Suprapubic skin (tissue), 4 donors: Measurements from ENCODE around the gene FITM1. TPM values are rescaled to one million over a fixed set of nuclear protein-coding genes. Genes with fewer than 3 reads are reported as not detected.

Experiments
- DNase-seq, 2 donors: peaks; one replicate each; pipeline ENCODE4 v3.0.0-alpha.2; 2019; ENCODE audit warnings: low spot score in 2 of 2
- H3K27ac ChIP-seq: fragments of 200-600 bp; sonication (generic); one replicate; pipeline ENCODE4 v1.5.1; 2019
- H3K27me3 ChIP-seq: fragments of 200-600 bp; sonication (generic); one replicate; pipeline ENCODE4 v1.5.1; 2019
- H3K36me3 ChIP-seq: fragments of 200-600 bp; sonication (generic); one replicate; pipeline ENCODE4 v1.5.1; 2019
- H3K4me1 ChIP-seq: fragments of 200-600 bp; sonication (generic); one replicate; pipeline ENCODE4 v1.5.1; 2019
- H3K4me3 ChIP-seq: fragments of 200-600 bp; sonication (generic); one replicate; pipeline ENCODE4 v1.5.1; 2019; ENCODE audit warnings: mild to moderate bottlenecking
- H3K9me3 ChIP-seq: fragments of 200-600 bp; sonication (generic); one replicate; pipeline ENCODE4 v1.5.1; 2019
- EP300 ChIP-seq: sonication (generic); formaldehyde crosslinking; IDR thresholded peaks from one replicate; pipeline ENCODE4 v1.6.1; 2017; ENCODE audit warnings: antibody characterized with exemption
- POLR2A ChIP-seq, 2 donors: fragments of 450-650 bp; IDR thresholded peaks; one replicate each; pipeline ENCODE4 v1.6.1; 2017; ENCODE audit warnings: antibody characterized with exemption in 2 of 2, mild to moderate bottlenecking in 2 of 2, moderate library complexity in 2 of 2
- POLR2AphosphoS5 ChIP-seq, 3 donors: sonication (generic); formaldehyde crosslinking; IDR thresholded peaks; one replicate each; pipeline ENCODE4 v1.6.1; 2017; ENCODE audit warnings: antibody characterized with exemption in 3 of 3
- WGBS: methylation state at CpG from one replicate; pipeline ENCODE4 v1.1.5; 2018; 5-methylcytosine and 5-hydroxymethylcytosine counted together
- total RNA-seq, 4 donors: library from RNA; depleted of rRNA; stranded (reverse); fragments of >200 nt; gene quantifications; one replicate each; pipeline ENCODE4 v1.1.0, GENCODE V29; 2016
- TF ChIP-seq, protein P1 (sequence below), 2 donors: fragments of 200-600 bp in 1 of 2; fragments of 450-650 bp in 1 of 2; sonication (generic) in 1 of 2; IDR thresholded peaks; one replicate each; pipeline ENCODE4 v1.5.1; 2016 to 2019; ENCODE audit warnings: antibody characterized with exemption in 2 of 2, mild to moderate bottlenecking in 1 of 2, moderate library complexity in 1 of 2

Gene FITM1
- total RNA-seq, 4 donors from 2014 or later, result 1.7 to 3.4 (median 2.3) TPM; not detected in 1

DNA sequence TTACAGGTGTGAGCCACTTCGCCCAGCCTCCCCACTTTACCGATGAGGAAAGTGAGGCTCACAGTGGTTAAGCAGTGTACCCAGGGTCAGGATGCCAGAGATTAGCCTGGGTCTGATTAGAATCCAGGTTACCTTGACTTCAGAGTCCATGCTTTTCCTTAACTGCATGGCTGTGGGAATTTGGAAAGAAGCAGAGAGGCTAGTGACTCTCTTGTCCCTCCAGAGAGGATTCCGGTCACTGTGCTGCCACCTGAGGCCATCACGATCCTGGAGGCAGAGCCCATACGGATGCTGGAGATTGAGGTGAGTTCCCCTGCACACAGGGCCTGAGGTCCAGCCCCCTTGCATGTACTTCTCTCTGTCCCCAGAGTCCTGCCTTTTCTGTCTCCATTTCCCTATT, 46.1 kb downstream of the FITM1 start:
- peaks cover 6% of the 10 kb centered on the region for H3K4me1 ChIP-seq
- peak in 1 of 2 donors; percentile 46 for DNase-seq
- no peaks in the 10 kb centered on the region for H3K9me3 ChIP-seq
- H3K36me3 ChIP-seq, result peaks cover 51% of the 10 kb centered on the region
- no peak overlapping the region for H3K4me3 ChIP-seq
- H3K27ac ChIP-seq, result no peak overlapping the region
- H3K27me3 ChIP-seq, result no peaks in the 10 kb centered on the region
- 100% methylated on average over 3 of the region's 5 CpGs for WGBS
- TF ChIP-seq POLR2AphosphoS5 (IDR thresholded peaks at IDR 0.05) (no peak), EP300 (no peak), POLR2A (IDR thresholded peaks at IDR 0.05) (no peak)
- TF ChIP-seq, protein P1, sequence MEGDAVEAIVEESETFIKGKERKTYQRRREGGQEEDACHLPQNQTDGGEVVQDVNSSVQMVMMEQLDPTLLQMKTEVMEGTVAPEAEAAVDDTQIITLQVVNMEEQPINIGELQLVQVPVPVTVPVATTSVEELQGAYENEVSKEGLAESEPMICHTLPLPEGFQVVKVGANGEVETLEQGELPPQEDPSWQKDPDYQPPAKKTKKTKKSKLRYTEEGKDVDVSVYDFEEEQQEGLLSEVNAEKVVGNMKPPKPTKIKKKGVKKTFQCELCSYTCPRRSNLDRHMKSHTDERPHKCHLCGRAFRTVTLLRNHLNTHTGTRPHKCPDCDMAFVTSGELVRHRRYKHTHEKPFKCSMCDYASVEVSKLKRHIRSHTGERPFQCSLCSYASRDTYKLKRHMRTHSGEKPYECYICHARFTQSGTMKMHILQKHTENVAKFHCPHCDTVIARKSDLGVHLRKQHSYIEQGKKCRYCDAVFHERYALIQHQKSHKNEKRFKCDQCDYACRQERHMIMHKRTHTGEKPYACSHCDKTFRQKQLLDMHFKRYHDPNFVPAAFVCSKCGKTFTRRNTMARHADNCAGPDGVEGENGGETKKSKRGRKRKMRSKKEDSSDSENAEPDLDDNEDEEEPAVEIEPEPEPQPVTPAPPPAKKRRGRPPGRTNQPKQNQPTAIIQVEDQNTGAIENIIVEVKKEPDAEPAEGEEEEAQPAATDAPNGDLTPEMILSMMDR (IDR thresholded peaks at IDR 0.05), result no peak

DNA sequence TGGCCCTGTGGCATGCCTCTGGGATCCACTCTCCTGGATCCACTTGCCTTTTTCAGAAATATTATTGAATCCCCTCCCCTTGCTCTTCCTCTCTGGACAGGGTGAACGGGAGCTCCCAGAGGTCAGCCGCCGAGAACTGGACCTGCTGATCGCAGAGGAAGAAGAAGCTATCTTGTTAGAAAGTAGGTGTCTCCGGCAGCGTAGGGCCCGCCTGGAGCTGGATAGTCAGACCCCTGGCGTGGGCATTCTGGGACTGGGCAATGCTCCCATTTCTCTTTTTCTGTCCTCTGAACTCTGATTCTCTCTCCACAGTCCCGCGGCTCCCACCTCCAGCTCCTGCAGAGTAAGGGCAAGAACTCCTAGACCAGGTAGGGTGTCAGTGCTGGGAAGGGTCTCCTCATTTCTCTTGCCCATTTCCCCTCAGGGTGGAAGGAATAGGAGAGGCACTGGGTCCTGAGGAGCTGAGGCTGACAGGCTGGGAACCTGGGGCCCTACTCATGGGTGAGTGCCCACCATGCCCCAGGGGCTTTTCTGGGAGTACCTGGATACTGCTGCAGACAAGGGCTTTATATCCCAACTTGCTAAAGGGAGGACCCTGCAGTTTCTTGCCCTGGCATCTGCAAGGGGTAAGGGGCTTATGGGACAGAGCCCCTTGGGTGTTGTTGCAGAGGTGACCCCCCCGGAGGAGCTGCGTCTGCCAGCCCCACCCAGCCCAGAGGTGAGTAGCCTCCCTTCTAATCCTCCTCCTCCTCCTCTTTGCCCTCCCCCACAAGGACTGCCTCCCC, 46.8 kb downstream of the FITM1 start:
- WGBS, result 89% methylated on average over 12 of the region's 12 CpGs
- Histone ChIP-seq H3K36me3 (peaks cover 58% of the 10 kb centered on the region), H3K4me1 (no peaks in the 10 kb centered on the region), H3K9me3 (no peaks in the 10 kb centered on the region), H3K4me3 (no peak overlapping the region), H3K27me3 (no peaks in the 10 kb centered on the region), H3K27ac (no peak overlapping the region)
- peak in 1 of 2 donors; percentile 58 for DNase-seq
- TF ChIP-seq POLR2A (IDR thresholded peaks at IDR 0.05) (no peak), EP300 (no peak), POLR2AphosphoS5 (IDR thresholded peaks at IDR 0.05) (no peak)
- TF ChIP-seq, protein P1 (IDR thresholded peaks at IDR 0.05), result no peak

DNA sequence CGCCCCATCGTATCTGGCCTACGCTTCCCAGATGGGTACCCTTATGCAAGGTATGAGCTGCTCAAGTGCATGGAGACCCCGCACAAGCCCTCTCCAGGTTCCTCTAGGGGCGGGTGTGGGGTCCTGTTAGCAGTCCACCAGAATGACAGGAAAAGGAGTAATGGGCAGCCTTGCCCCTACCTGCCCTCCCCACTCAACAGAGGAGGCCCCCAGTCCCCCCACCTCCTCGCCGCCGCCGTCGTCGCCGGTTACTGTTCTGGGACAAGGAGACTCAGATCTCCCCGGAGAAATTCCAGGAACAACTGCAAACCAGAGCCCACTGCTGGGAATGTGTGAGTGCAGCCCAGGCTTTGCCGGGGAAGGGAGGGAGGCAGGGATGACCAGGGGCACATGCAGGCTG, 47.4 kb downstream of the FITM1 start:
- TF ChIP-seq POLR2AphosphoS5 (IDR thresholded peaks at IDR 0.05) (no peak), EP300 (no peak)
- TF ChIP-seq, protein P1 (IDR thresholded peaks at IDR 0.05), result no peak
- Histone ChIP-seq H3K36me3 (peaks cover 64% of the 10 kb centered on the region), H3K4me3 (no peak overlapping the region), H3K27ac (no peak overlapping the region), H3K4me1 (no peaks in the 10 kb centered on the region), H3K9me3 (no peaks in the 10 kb centered on the region), H3K27me3 (no peaks in the 10 kb centered on the region)
- WGBS, result 92% methylated on average over 14 of the region's 14 CpGs
- no peak for DNase-seq

DNA sequence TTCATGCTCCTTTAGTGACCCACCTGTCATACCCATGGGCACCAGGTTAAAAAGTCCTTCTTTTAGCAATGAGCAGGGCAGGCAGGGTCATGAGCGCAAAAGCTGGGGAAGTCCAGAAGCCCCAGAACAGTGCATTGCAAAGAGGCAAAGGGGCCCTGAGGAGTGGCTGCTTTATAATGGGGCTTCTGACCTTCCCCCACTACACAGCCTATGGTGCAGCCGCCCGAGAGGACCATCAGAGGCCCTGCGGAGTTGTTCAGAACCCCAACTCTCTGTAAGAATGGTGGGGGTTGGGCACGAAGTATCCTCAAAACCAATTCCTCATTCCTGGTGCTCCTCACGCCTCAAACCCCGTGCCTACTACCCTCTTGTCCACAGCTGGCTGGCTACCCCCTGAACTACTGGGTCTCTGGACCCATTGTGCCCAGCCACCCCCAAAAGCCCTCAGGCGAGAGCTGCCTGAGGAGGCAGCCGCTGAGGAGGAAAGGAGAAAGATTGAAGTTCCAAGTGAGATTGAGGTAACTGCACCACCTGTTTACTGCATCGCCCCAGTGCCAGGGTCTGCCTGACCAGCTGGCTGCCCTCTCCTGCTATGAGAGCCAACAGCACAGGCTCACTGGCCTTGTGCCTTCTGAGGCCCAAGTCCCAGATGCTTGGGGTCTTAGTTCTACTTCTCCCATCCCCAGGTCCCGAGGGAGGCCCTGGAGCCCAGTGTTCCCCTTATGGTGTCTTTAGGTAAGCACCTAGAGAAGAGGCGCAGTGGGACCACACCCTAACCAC, 48.1 kb downstream of the FITM1 start:
- Histone ChIP-seq H3K27me3 (no peaks in the 10 kb centered on the region), H3K27ac (no peak overlapping the region), H3K4me3 (no peak overlapping the region), H3K36me3 (peaks cover 71% of the 10 kb centered on the region), H3K9me3 (no peaks in the 10 kb centered on the region), H3K4me1 (no peaks in the 10 kb centered on the region)
- no peak for DNase-seq
- WGBS, result 85% methylated on average over 9 of the region's 12 CpGs
- TF ChIP-seq POLR2AphosphoS5 (IDR thresholded peaks at IDR 0.05), result no peak
- TF ChIP-seq EP300, result no peak
- no peak for TF ChIP-seq POLR2A (IDR thresholded peaks at IDR 0.05)
- TF ChIP-seq, protein P1 (IDR thresholded peaks at IDR 0.05), result no peak
